Chondrocyte (in vitro differentiated cells): ENCODE data around the gene MEIKIN. TPM values are rescaled to one million over a fixed set of nuclear protein-coding genes. Genes with fewer than 3 reads are reported as not detected.

ENCODE experiments used
- DNase-seq: peaks from one replicate; pipeline ENCODE4 v3.0.0; 2021; ENCODE audit warnings: mixed read lengths, low spot score
- H3K27ac Mint-ChIP-seq: one replicate; pipeline ENCODE4 v1.8.0; 2021; ENCODE audit warnings: mild to moderate bottlenecking, moderate library complexity, mixed read lengths; ENCODE audit not compliant: unreplicated experiment
- H3K27me3 Mint-ChIP-seq: 2 replicates; pipeline ENCODE4 v1.8.0; 2021; ENCODE audit warnings: low read depth, mixed read lengths
- H3K36me3 Mint-ChIP-seq: 2 replicates; pipeline ENCODE4 v1.8.0; 2021; ENCODE audit warnings: low read depth, mixed read lengths
- H3K4me1 Mint-ChIP-seq: 2 replicates; pipeline ENCODE4 v1.8.0; 2021; ENCODE audit warnings: low read depth, mild to moderate bottlenecking, mixed read lengths
- H3K4me3 Mint-ChIP-seq: one replicate; pipeline ENCODE4 v1.8.0; 2021; ENCODE audit warnings: mild to moderate bottlenecking, moderate library complexity, mixed read lengths; ENCODE audit not compliant: unreplicated experiment
- H3K9me3 Mint-ChIP-seq: 2 replicates; pipeline ENCODE4 v1.8.0; 2021; ENCODE audit warnings: low read depth, mixed read lengths
- CTCF ChIP-seq: fragments of 200-600 bp; sonication (generic); IDR thresholded peaks from 2 replicates; pipeline ENCODE4 v1.5.0; 2021; ENCODE audit warnings: antibody characterized with exemption, mild to moderate bottlenecking, moderate library complexity
- total RNA-seq: library from RNA; stranded (reverse); gene quantifications from 3 replicates; pipeline ENCODE4 v1.2.1, GENCODE V29; 2021

Gene MEIKIN
- total RNA-seq, 1 donor from 2014 or later, result not detected

- no peaks in the 10 kb centered on the region for H3K36me3 Mint-ChIP-seq
Measured at GRCh38 chr5:131825404-131826013, 120.0 kb downstream of the MEIKIN start.

GRCh38 chr5:131824631-131825030, 120.8 kb downstream of the MEIKIN start:
- H3K27ac Mint-ChIP-seq, result no peak overlapping the region
- no peaks in the 10 kb centered on the region for H3K36me3 Mint-ChIP-seq

More at GRCh38 chr5:131825404-131826013, 120.0 kb downstream of the MEIKIN start:
- DNase-seq, result no peak
- Mint-ChIP-seq H3K27ac (no peak overlapping the region), H3K4me3 (no peak overlapping the region), H3K9me3 (peaks cover 19% of the 10 kb centered on the region), H3K27me3 (peaks cover under 1% of the 10 kb centered on the region), H3K4me1 (peaks cover 12% of the 10 kb centered on the region)
- no peak for TF ChIP-seq CTCF

GRCh38 chr5:131821221-131821620, 124.2 kb downstream of the MEIKIN start:
- H3K27ac Mint-ChIP-seq, result no peak overlapping the region
- peaks cover 14% of the 10 kb centered on the region for H3K9me3 Mint-ChIP-seq
- no peak for TF ChIP-seq CTCF
- no peaks in the 10 kb centered on the region for H3K36me3 Mint-ChIP-seq
- no peaks in the 10 kb centered on the region for H3K27me3 Mint-ChIP-seq
- no peak overlapping the region for H3K4me3 Mint-ChIP-seq
- peaks cover 12% of the 10 kb centered on the region for H3K4me1 Mint-ChIP-seq
- no peak for DNase-seq

More at GRCh38 chr5:131824631-131825030, 120.8 kb downstream of the MEIKIN start:
- Mint-ChIP-seq H3K9me3 (peaks cover 16% of the 10 kb centered on the region), H3K4me3 (no peak overlapping the region), H3K4me1 (peaks cover 12% of the 10 kb centered on the region), H3K27me3 (no peaks in the 10 kb centered on the region)
- no peak for TF ChIP-seq CTCF
- no peak for DNase-seq

- Mint-ChIP-seq H3K36me3 (no peaks in the 10 kb centered on the region), H3K27ac (no peak overlapping the region), H3K4me1 (peaks cover 18% of the 10 kb centered on the region), H3K4me3 (no peak overlapping the region), H3K27me3 (no peaks in the 10 kb centered on the region), H3K9me3 (no peaks in the 10 kb centered on the region)
- no peak for TF ChIP-seq CTCF
- no peak for DNase-seq
Measured at GRCh38 chr5:131818001-131818724, 127.3 kb downstream of the MEIKIN start.

GRCh38 chr5:131814990-131815389, 130.5 kb downstream of the MEIKIN start:
- H3K36me3 Mint-ChIP-seq, result no peaks in the 10 kb centered on the region
- H3K27me3 Mint-ChIP-seq, result no peaks in the 10 kb centered on the region
- H3K27ac Mint-ChIP-seq, result no peak overlapping the region
- no peak overlapping the region for H3K4me3 Mint-ChIP-seq
- H3K4me1 Mint-ChIP-seq, result peaks cover 19% of the 10 kb centered on the region
- H3K9me3 Mint-ChIP-seq, result no peaks in the 10 kb centered on the region
- DNase-seq, result no peak
- no peak for TF ChIP-seq CTCF
